ENCODE data around the gene LRRTM2. TPM values are rescaled to one million over a fixed set of nuclear protein-coding genes. Genes with fewer than 3 reads are reported as not detected.
"Not testable (repeated sequence)": the region's sequence is repeated elsewhere in the genome, so short reads cannot be mapped to it uniquely, and the experiment has no call there.

LRRTM2 gene
- total RNA-seq, result not detected

GRCh38 chr5:138874771-138875551, at the start of gene LRRTM2:
Gene LRRTM2, minus strand, starts transcription at chr5:138875335. Its CDS starts 424 bp downstream, at chr5:138874911.
- Mint-ChIP-seq H3K36me3 (ENCODE audit: low read depth) (no peaks in the 10 kb centered on the region), H3K4me3 (no peak within 1 kb of the TSS), H3K4me1 (ENCODE audit: low read depth) (peaks cover 13% of the 10 kb centered on the region), H3K9me3 (no peaks in the 10 kb centered on the region), H3K27me3 (ENCODE audit: low read depth) (peaks cover 31% of the 10 kb centered on the region), H3K27ac (no peak within 1 kb of the TSS)
- intact Hi-C loops (cut with micrococcal nuclease), result no loop called here
- CTCF ChIA-PET, result no interaction called here
- DNase-seq, result peak; percentile 18

DNA sequence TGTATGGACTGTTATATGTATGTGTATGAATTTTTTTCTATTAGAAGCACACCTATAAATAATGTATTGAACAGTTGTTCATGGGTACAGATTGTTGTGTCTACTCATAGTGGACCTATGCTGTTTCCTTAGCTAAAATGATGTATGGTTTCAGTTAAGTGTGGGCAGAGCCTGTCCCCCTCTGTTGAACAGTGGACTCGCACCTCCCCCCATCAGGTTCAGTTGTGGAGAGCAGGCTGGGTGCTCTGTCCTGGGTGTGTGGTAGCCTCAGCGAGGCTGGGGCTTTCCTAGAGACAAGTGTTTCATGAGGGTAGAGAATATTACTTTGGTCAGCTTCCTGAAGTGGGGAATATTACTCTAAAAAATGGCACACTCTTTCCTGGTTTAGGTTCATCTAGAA, 47.4 kb upstream of the LRRTM2 start:
- peaks cover 2% of the 10 kb centered on the region for H3K36me3 Mint-ChIP-seq (ENCODE audit: low read depth)
- intact Hi-C loops (cut with micrococcal nuclease), result no loop called here
- no peak overlapping the region for H3K27ac Mint-ChIP-seq
- no peak for DNase-seq
- H3K27me3 Mint-ChIP-seq (ENCODE audit: low read depth), result peaks cover 3% of the 10 kb centered on the region
- H3K9me3 Mint-ChIP-seq, result no peaks in the 10 kb centered on the region
- no peak overlapping the region for H3K4me3 Mint-ChIP-seq
- CTCF ChIA-PET, result no interaction called here
- no peaks in the 10 kb centered on the region for H3K4me1 Mint-ChIP-seq (ENCODE audit: low read depth)

- CTCF ChIA-PET; H3K27me3 Mint-ChIP-seq (ENCODE audit: low read depth); H3K27ac Mint-ChIP-seq: not testable (repeated sequence)
Measured at GRCh38 chr5:138921362-138921761, 46.2 kb upstream of the LRRTM2 start.

DNA sequence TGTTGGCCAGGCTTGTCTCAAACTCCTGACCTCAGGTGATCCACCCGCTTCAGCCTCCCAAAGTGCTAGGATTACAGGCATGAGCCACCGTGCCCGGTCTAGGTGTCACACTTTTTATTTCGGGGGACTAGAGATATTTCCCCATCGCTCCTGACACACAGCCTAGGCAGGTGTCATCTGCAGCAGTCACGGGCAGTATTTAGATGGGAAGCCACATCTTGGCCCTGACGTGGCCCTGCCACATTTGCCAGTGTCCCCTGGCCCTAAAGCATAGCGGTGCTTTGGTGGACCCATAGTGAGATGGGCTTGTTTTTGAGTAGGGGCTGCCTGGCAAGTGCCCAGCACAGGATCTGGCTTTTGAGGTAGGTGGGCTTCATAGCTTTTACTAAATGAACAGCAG, 45.0 kb upstream of the LRRTM2 start:
- no peaks in the 10 kb centered on the region for H3K27me3 Mint-ChIP-seq (ENCODE audit: low read depth)
- no peak overlapping the region for H3K4me3 Mint-ChIP-seq
- DNase-seq, result no peak
- H3K9me3 Mint-ChIP-seq, result no peaks in the 10 kb centered on the region
- CTCF ChIA-PET, result no interaction called here
- no peak overlapping the region for H3K27ac Mint-ChIP-seq
- intact Hi-C loops (cut with micrococcal nuclease), result no loop called here
- no peaks in the 10 kb centered on the region for H3K4me1 Mint-ChIP-seq (ENCODE audit: low read depth)
- H3K36me3 Mint-ChIP-seq (ENCODE audit: low read depth), result no peaks in the 10 kb centered on the region

More at GRCh38 chr5:138921362-138921761, 46.2 kb upstream of the LRRTM2 start:
- DNase-seq; H3K36me3 Mint-ChIP-seq (ENCODE audit: low read depth); H3K4me3 Mint-ChIP-seq; intact Hi-C loops (cut with micrococcal nuclease); H3K4me1 Mint-ChIP-seq (ENCODE audit: low read depth); H3K9me3 Mint-ChIP-seq: not testable (repeated sequence)

DNA sequence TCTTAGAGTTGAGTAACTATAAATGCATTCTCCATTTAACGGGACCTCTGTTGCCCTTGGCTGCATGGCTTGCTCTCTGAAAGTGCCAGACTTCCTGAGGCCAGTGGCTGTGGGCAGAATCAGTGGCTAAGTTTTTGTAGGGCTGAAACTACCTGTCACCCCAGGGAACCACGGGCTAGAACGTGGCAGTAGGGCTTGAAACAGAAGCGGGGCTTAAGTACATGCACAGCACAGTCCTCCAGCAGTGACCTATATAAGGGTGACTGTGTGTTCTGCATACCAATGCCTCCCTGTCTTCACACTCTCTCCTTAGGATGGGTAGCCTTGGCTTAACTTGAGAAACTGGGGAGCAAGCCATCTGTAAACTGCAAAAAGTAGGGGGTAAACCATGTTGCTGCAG, 43.6 kb upstream of the LRRTM2 start:
- CTCF ChIA-PET, result no interaction called here
- no peak for DNase-seq
- Mint-ChIP-seq H3K27me3 (ENCODE audit: low read depth) (no peaks in the 10 kb centered on the region), H3K36me3 (ENCODE audit: low read depth) (no peaks in the 10 kb centered on the region), H3K9me3 (no peaks in the 10 kb centered on the region), H3K4me1 (ENCODE audit: low read depth) (no peaks in the 10 kb centered on the region), H3K4me3 (no peak overlapping the region), H3K27ac (no peak overlapping the region)
- intact Hi-C loops (cut with micrococcal nuclease), result no loop called here

DNA sequence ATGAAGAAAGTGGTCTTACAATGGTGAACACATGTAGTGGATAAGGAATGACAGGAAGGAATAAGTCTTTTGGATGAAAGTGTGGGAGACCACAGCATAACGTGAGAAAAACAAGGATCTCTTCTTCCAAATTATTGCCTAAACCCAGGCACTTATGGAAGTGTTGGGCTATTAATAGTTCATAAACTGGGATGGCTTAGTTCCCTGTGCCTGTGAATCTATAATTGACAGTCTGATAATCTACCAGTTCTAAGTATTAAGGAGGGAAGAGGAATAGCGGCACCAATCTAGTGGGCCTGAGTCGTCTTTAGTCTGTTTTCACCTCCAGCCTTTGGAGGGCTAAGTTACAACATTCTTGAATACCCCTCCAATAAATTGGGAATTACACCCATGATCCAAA, 39.2 kb upstream of the LRRTM2 start:
- intact Hi-C loops (cut with micrococcal nuclease), result no loop called here
- H3K27ac Mint-ChIP-seq, result no peak overlapping the region
- no peaks in the 10 kb centered on the region for H3K9me3 Mint-ChIP-seq
- CTCF ChIA-PET, result no interaction called here
- H3K36me3 Mint-ChIP-seq (ENCODE audit: low read depth), result no peaks in the 10 kb centered on the region
- H3K27me3 Mint-ChIP-seq (ENCODE audit: low read depth), result no peaks in the 10 kb centered on the region
- no peaks in the 10 kb centered on the region for H3K4me1 Mint-ChIP-seq (ENCODE audit: low read depth)
- no peak for DNase-seq
- H3K4me3 Mint-ChIP-seq, result no peak overlapping the region

DNA sequence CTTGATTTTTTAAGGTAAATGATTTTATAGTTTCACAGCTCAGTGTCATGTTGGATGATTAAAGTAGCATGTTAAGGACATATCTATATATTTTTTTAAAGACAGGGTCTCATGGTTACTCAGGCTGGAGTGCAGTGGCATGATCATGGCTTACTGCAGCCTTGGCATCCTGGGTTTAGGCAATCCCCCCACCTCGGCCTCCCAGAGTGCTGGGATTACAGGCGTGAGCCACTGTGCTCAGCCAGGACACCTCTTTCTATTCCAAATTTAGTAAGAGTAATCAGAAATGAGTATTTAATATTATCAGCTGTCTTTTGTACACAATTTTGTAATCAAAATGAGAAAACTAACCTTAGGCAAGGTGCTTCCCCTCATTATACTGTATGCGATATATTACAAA, 38.6 kb upstream of the LRRTM2 start:
- no peak for DNase-seq
- Mint-ChIP-seq H3K4me1 (ENCODE audit: low read depth) (no peaks in the 10 kb centered on the region), H3K36me3 (ENCODE audit: low read depth) (no peaks in the 10 kb centered on the region), H3K27me3 (ENCODE audit: low read depth) (no peaks in the 10 kb centered on the region), H3K27ac (no peak overlapping the region), H3K9me3 (no peaks in the 10 kb centered on the region), H3K4me3 (no peak overlapping the region)
- CTCF ChIA-PET, result no interaction called here
- intact Hi-C loops (cut with micrococcal nuclease), result no loop called here

- H3K27me3 Mint-ChIP-seq (ENCODE audit: low read depth), result no peaks in the 10 kb centered on the region
Measured at GRCh38 chr5:138912093-138912492, 37.0 kb upstream of the LRRTM2 start.

DNA sequence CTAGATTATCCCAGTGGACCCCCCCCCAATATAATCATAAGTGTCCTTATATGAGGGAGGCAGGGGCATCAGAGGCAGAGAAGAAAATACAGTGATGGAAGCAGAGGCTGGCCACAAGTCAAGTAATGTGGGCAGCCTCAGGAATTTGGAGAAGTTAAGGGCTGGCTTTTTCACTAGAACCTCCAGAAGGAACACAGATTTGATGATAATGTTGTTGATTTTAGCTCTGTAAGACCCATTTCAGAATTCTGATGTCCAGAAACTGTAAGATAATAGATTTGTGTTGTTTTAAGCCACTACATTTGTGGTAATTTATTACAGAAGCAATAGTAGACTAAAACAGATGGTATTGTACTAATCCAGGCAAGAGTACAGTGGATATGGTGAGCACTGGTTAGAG, 36.3 kb upstream of the LRRTM2 start:
- DNase-seq, result no peak
- no peaks in the 10 kb centered on the region for H3K27me3 Mint-ChIP-seq (ENCODE audit: low read depth)
- H3K4me3 Mint-ChIP-seq, result no peak overlapping the region
- H3K36me3 Mint-ChIP-seq (ENCODE audit: low read depth), result no peaks in the 10 kb centered on the region
- intact Hi-C loops (cut with micrococcal nuclease), result no loop called here
- CTCF ChIA-PET, result no interaction called here
- H3K27ac Mint-ChIP-seq, result no peak overlapping the region
- H3K4me1 Mint-ChIP-seq (ENCODE audit: low read depth), result no peaks in the 10 kb centered on the region
- H3K9me3 Mint-ChIP-seq, result no peaks in the 10 kb centered on the region

More at GRCh38 chr5:138912093-138912492, 37.0 kb upstream of the LRRTM2 start:
- CTCF ChIA-PET, result no interaction called here
- Mint-ChIP-seq H3K36me3 (ENCODE audit: low read depth) (no peaks in the 10 kb centered on the region), H3K27ac (no peak overlapping the region), H3K4me1 (ENCODE audit: low read depth) (no peaks in the 10 kb centered on the region), H3K4me3 (no peak overlapping the region), H3K9me3 (no peaks in the 10 kb centered on the region)
- intact Hi-C loops (cut with micrococcal nuclease), result no loop called here
- no peak for DNase-seq

- Mint-ChIP-seq H3K4me1 (ENCODE audit: low read depth) (no peaks in the 10 kb centered on the region), H3K27ac (no peak overlapping the region), H3K36me3 (ENCODE audit: low read depth) (no peaks in the 10 kb centered on the region), H3K4me3 (no peak overlapping the region), H3K9me3 (no peaks in the 10 kb centered on the region), H3K27me3 (ENCODE audit: low read depth) (no peaks in the 10 kb centered on the region)
- intact Hi-C loops (cut with micrococcal nuclease), result no loop called here
- no peak for DNase-seq
- CTCF ChIA-PET, result no interaction called here
Measured at GRCh38 chr5:138910546-138911185, 35.5 kb upstream of the LRRTM2 start.

GRCh38 chr5:138909734-138910133, 34.6 kb upstream of the LRRTM2 start:
- no peak overlapping the region for H3K27ac Mint-ChIP-seq
- no peak for DNase-seq
- no peak overlapping the region for H3K4me3 Mint-ChIP-seq
- no peaks in the 10 kb centered on the region for H3K27me3 Mint-ChIP-seq (ENCODE audit: low read depth)
- intact Hi-C loops (cut with micrococcal nuclease), result no loop called here
- H3K9me3 Mint-ChIP-seq, result no peaks in the 10 kb centered on the region
- CTCF ChIA-PET, result no interaction called here
- H3K4me1 Mint-ChIP-seq (ENCODE audit: low read depth), result no peaks in the 10 kb centered on the region
- H3K36me3 Mint-ChIP-seq (ENCODE audit: low read depth), result no peaks in the 10 kb centered on the region

- no peaks in the 10 kb centered on the region for H3K9me3 Mint-ChIP-seq
- intact Hi-C loops (cut with micrococcal nuclease), result no loop called here
- peaks cover 2% of the 10 kb centered on the region for H3K27me3 Mint-ChIP-seq (ENCODE audit: low read depth)
Measured at GRCh38 chr5:138905541-138905940, 30.4 kb upstream of the LRRTM2 start.

GRCh38 chr5:138903130-138903775, 28.1 kb upstream of the LRRTM2 start:
- intact Hi-C loops (cut with micrococcal nuclease), result no loop called here
- H3K4me1 Mint-ChIP-seq (ENCODE audit: low read depth), result peaks cover 10% of the 10 kb centered on the region
- H3K4me3 Mint-ChIP-seq, result no peak overlapping the region
- DNase-seq, result no peak
- peaks cover 4% of the 10 kb centered on the region for H3K27me3 Mint-ChIP-seq (ENCODE audit: low read depth)
- CTCF ChIA-PET, result no interaction called here
- no peak overlapping the region for H3K27ac Mint-ChIP-seq
- H3K36me3 Mint-ChIP-seq (ENCODE audit: low read depth), result peaks cover 2% of the 10 kb centered on the region
- no peaks in the 10 kb centered on the region for H3K9me3 Mint-ChIP-seq

More at GRCh38 chr5:138905541-138905940, 30.4 kb upstream of the LRRTM2 start:
- no peak for DNase-seq
- Mint-ChIP-seq H3K27ac (no peak overlapping the region), H3K4me3 (no peak overlapping the region), H3K36me3 (ENCODE audit: low read depth) (peaks cover 2% of the 10 kb centered on the region), H3K4me1 (ENCODE audit: low read depth) (peaks cover 6% of the 10 kb centered on the region)
- CTCF ChIA-PET, result no interaction called here
